ENCODE results near the gene FBXO8.
"Not testable (repeated sequence)": the region's sequence is repeated elsewhere in the genome, so short reads cannot be mapped to it uniquely, and the experiment has no call there.

Gene FBXO8

GRCh38 chr4:174305961-174306360, 22.5 kb upstream of the FBXO8 start:
- peaks cover 20 to 31% of the 10 kb centered on the region in 2 donors for H3K36me3 Mint-ChIP-seq
- no peaks in the 10 kb centered on the region for H3K27me3 Mint-ChIP-seq
- no peak for ATAC-seq (replicated peaks)
- H3K27ac Mint-ChIP-seq = no peak overlapping the region
- no peaks in the 10 kb centered on the region for H3K4me1 Mint-ChIP-seq
- no peak overlapping the region for H3K4me3 Mint-ChIP-seq
- DNase-seq = no peak
- H3K9me3 Mint-ChIP-seq = no peaks in the 10 kb centered on the region

GRCh38 chr4:174304664-174305063, 21.2 kb upstream of the FBXO8 start:
- Mint-ChIP-seq H3K4me1 (no peaks in the 10 kb centered on the region), H3K27ac (no peak overlapping the region), H3K4me3 (no peak overlapping the region), H3K27me3 (no peaks in the 10 kb centered on the region), H3K36me3 (peaks cover 28 to 41% of the 10 kb centered on the region in 2 donors), H3K9me3 (no peaks in the 10 kb centered on the region)
- DNase-seq (no peak), ATAC-seq (replicated peaks) (no peak)

- Mint-ChIP-seq H3K36me3 (peaks cover 29 to 39% of the 10 kb centered on the region in 2 donors), H3K27ac (no peak overlapping the region), H3K27me3 (no peaks in the 10 kb centered on the region), H3K9me3 (no peaks in the 10 kb centered on the region), H3K4me1 (no peaks in the 10 kb centered on the region), H3K4me3 (no peak overlapping the region)
- DNase-seq (no peak), ATAC-seq (replicated peaks) (no peak)
Measured at GRCh38 chr4:174303687-174304086, 20.2 kb upstream of the FBXO8 start.

- not testable (repeated sequence) for H3K9me3 Mint-ChIP-seq; H3K27me3 Mint-ChIP-seq; H3K27ac Mint-ChIP-seq; H3K4me3 Mint-ChIP-seq; DNase-seq; ATAC-seq (replicated peaks)
- H3K4me1 Mint-ChIP-seq = peaks cover 4 to 12% of the 10 kb centered on the region in 2 donors
- peaks cover 31 to 49% of the 10 kb centered on the region in 2 donors for H3K36me3 Mint-ChIP-seq
Measured at GRCh38 chr4:174295142-174295541, 11.7 kb upstream of the FBXO8 start.

GRCh38 chr4:174294641-174295040, 11.2 kb upstream of the FBXO8 start:
- Mint-ChIP-seq H3K4me1 (peaks cover 4 to 14% of the 10 kb centered on the region in 2 donors), H3K36me3 (peaks cover 27 to 45% of the 10 kb centered on the region in 2 donors)
- not testable (repeated sequence) for H3K9me3 Mint-ChIP-seq; H3K4me3 Mint-ChIP-seq; H3K27ac Mint-ChIP-seq; H3K27me3 Mint-ChIP-seq; DNase-seq; ATAC-seq (replicated peaks)

- DNase-seq (no peak), ATAC-seq (replicated peaks) (no peak)
- Mint-ChIP-seq H3K27ac (no peak overlapping the region), H3K27me3 (no peaks in the 10 kb centered on the region), H3K4me1 (peaks cover 4 to 17% of the 10 kb centered on the region in 2 donors), H3K36me3 (peaks cover 22 to 41% of the 10 kb centered on the region in 2 donors), H3K9me3 (peaks cover 6 to 8% of the 10 kb centered on the region in 2 donors), H3K4me3 (no peak overlapping the region)
Measured at GRCh38 chr4:174292473-174292872, 9.0 kb upstream of the FBXO8 start.

- peaks cover 18 to 33% of the 10 kb centered on the region in 2 donors for H3K4me1 Mint-ChIP-seq
- peaks cover 2 to 19% of the 10 kb centered on the region in 2 donors for H3K36me3 Mint-ChIP-seq
- ATAC-seq (replicated peaks) = no peak
- no peak overlapping the region for H3K4me3 Mint-ChIP-seq
- no peaks in the 10 kb centered on the region for H3K9me3 Mint-ChIP-seq
- no peaks in the 10 kb centered on the region for H3K27me3 Mint-ChIP-seq
- DNase-seq = no peak
- H3K27ac Mint-ChIP-seq = no peak overlapping the region
Measured at GRCh38 chr4:174286870-174287269, 3.4 kb upstream of the FBXO8 start.

- no peak for ATAC-seq (replicated peaks)
Measured at GRCh38 chr4:174284487-174284886, 1.0 kb upstream of the FBXO8 start.

GRCh38 chr4:174282836-174283506, 496 bp downstream of the FBXO8 start:
- ATAC-seq (replicated peaks) (peak; percentile 97 to 98), DNase-seq (peak; percentile 83)
- H3K27me3 Mint-ChIP-seq = no peaks in the 10 kb centered on the region
- H3K4me3 Mint-ChIP-seq = peak overlapping the region; percentile 99 to 100
- peak overlapping the region; percentile 100 for H3K27ac Mint-ChIP-seq
- peaks cover 23 to 54% of the 10 kb centered on the region in 2 donors for H3K4me1 Mint-ChIP-seq
- no peaks in the 10 kb centered on the region for H3K9me3 Mint-ChIP-seq
- peaks cover 7 to 24% of the 10 kb centered on the region in 2 donors for H3K36me3 Mint-ChIP-seq

More at GRCh38 chr4:174284487-174284886, 1.0 kb upstream of the FBXO8 start:
- H3K27me3 Mint-ChIP-seq = no peaks in the 10 kb centered on the region
- H3K27ac Mint-ChIP-seq = peak overlapping the region; percentile 100
- DNase-seq = no peak
- H3K4me3 Mint-ChIP-seq = peak overlapping the region; percentile 99 to 100
- H3K36me3 Mint-ChIP-seq = peaks cover 3 to 21% of the 10 kb centered on the region in 2 donors
- peaks cover 26 to 49% of the 10 kb centered on the region in 2 donors for H3K4me1 Mint-ChIP-seq
- H3K9me3 Mint-ChIP-seq = no peaks in the 10 kb centered on the region

GRCh38 chr4:174281901-174282300, 1.6 kb downstream of the FBXO8 start:
- Mint-ChIP-seq H3K27me3 (no peaks in the 10 kb centered on the region), H3K27ac (no peak overlapping the region), H3K4me1 (peaks cover 23 to 61% of the 10 kb centered on the region in 2 donors), H3K36me3 (peaks cover 7 to 23% of the 10 kb centered on the region in 2 donors), H3K9me3 (no peaks in the 10 kb centered on the region), H3K4me3 (peak overlapping the region in 1 of 2 donors; percentile 60)
- DNase-seq (no peak), ATAC-seq (replicated peaks) (no peak)

- DNase-seq (no peak), ATAC-seq (replicated peaks) (no peak)
- H3K27me3 Mint-ChIP-seq = no peaks in the 10 kb centered on the region
- no peaks in the 10 kb centered on the region for H3K9me3 Mint-ChIP-seq
- peaks cover 23 to 61% of the 10 kb centered on the region in 2 donors for H3K4me1 Mint-ChIP-seq
- no peak overlapping the region for H3K27ac Mint-ChIP-seq
- peaks cover 7 to 18% of the 10 kb centered on the region in 2 donors for H3K36me3 Mint-ChIP-seq
- peak overlapping the region in 1 of 2 donors; percentile 16 for H3K4me3 Mint-ChIP-seq
Measured at GRCh38 chr4:174281182-174281737, 2.2 kb downstream of the FBXO8 start.

- ATAC-seq (replicated peaks) (no peak), DNase-seq (no peak)
- Mint-ChIP-seq H3K27ac (no peak overlapping the region), H3K9me3 (no peaks in the 10 kb centered on the region), H3K27me3 (no peaks in the 10 kb centered on the region), H3K4me1 (peaks cover 16 to 52% of the 10 kb centered on the region in 2 donors), H3K4me3 (no peak overlapping the region), H3K36me3 (peaks cover 7 to 18% of the 10 kb centered on the region in 2 donors)
Measured at GRCh38 chr4:174279433-174280155, 3.9 kb downstream of the FBXO8 start.

GRCh38 chr4:174278467-174278866, 5.0 kb downstream of the FBXO8 start:
- no peaks in the 10 kb centered on the region for H3K27me3 Mint-ChIP-seq
- peaks cover 7 to 18% of the 10 kb centered on the region in 2 donors for H3K36me3 Mint-ChIP-seq
- no peaks in the 10 kb centered on the region for H3K9me3 Mint-ChIP-seq
- no peak for DNase-seq
- H3K27ac Mint-ChIP-seq = no peak overlapping the region
- no peak for ATAC-seq (replicated peaks)
- no peak overlapping the region for H3K4me3 Mint-ChIP-seq
- H3K4me1 Mint-ChIP-seq = peaks cover 16 to 53% of the 10 kb centered on the region in 2 donors

GRCh38 chr4:174277433-174277832, 6.0 kb downstream of the FBXO8 start:
- DNase-seq (no peak), ATAC-seq (replicated peaks) (no peak)
- Mint-ChIP-seq H3K27me3 (no peaks in the 10 kb centered on the region), H3K36me3 (peaks cover 7 to 18% of the 10 kb centered on the region in 2 donors), H3K4me3 (no peak overlapping the region), H3K9me3 (no peaks in the 10 kb centered on the region), H3K4me1 (peaks cover 14 to 53% of the 10 kb centered on the region in 2 donors), H3K27ac (no peak overlapping the region)
